ENCODE data around the gene H2AZ2.

H2AZ2 gene

GRCh38 chr7:44799939-44800338 is 47.9 kb downstream of the H2AZ2 start:
- peaks cover 12 to 56% (median 44%) of the 10 kb centered on the region in 5 donors for H3K36me3 ChIP-seq (ENCODE audit: control insufficient read depth in 5 of 5, insufficient read depth in 5 of 5, low read length in 5 of 5)
- peaks cover 5 to 36% (median 28%) of the 10 kb centered on the region in 5 donors for H3K4me1 ChIP-seq (ENCODE audit: control insufficient read depth in 5 of 5, insufficient read depth in 5 of 5, low read length in 5 of 5)
- H3K27ac ChIP-seq (ENCODE audit: low read depth, low read length), result no peak overlapping the region
- no peaks in the 10 kb centered on the region for H3K27me3 ChIP-seq (ENCODE audit: control insufficient read depth in 5 of 5, insufficient read depth in 4 of 5, low read length in 5 of 5)
- no peaks in the 10 kb centered on the region for H3K9me3 ChIP-seq (ENCODE audit: control insufficient read depth in 5 of 5, low read length in 5 of 5)
- H3K9ac ChIP-seq (ENCODE audit: low read length in 5 of 5), result no peak overlapping the region
- no peak overlapping the region for H3K4me3 ChIP-seq (ENCODE audit: low read depth in 1 of 5, low read length in 5 of 5)

- peak overlapping the region in 3 of 5 donors; percentile 79 to 91 (median 86) for H3K9ac ChIP-seq (ENCODE audit: low read length in 5 of 5)
- H3K4me3 ChIP-seq (ENCODE audit: low read depth in 1 of 5, low read length in 5 of 5), result peak overlapping the region in 4 of 5 donors; percentile 16 to 53 (median 27)
- H3K36me3 ChIP-seq (ENCODE audit: control insufficient read depth in 5 of 5, insufficient read depth in 5 of 5, low read length in 5 of 5), result peaks cover 12 to 45% (median 39%) of the 10 kb centered on the region in 5 donors
- no peaks in the 10 kb centered on the region for H3K9me3 ChIP-seq (ENCODE audit: control insufficient read depth in 5 of 5, low read length in 5 of 5)
- H3K27me3 ChIP-seq (ENCODE audit: control insufficient read depth in 5 of 5, insufficient read depth in 4 of 5, low read length in 5 of 5), result no peaks in the 10 kb centered on the region
- peaks cover 5 to 32% (median 26%) of the 10 kb centered on the region in 5 donors for H3K4me1 ChIP-seq (ENCODE audit: control insufficient read depth in 5 of 5, insufficient read depth in 5 of 5, low read length in 5 of 5)
- H3K27ac ChIP-seq (ENCODE audit: low read depth, low read length), result peak overlapping the region; percentile 99
These were observed 49.1 kb downstream of the H2AZ2 start for GRCh38 chr7:44798649-44799305.

DNA sequence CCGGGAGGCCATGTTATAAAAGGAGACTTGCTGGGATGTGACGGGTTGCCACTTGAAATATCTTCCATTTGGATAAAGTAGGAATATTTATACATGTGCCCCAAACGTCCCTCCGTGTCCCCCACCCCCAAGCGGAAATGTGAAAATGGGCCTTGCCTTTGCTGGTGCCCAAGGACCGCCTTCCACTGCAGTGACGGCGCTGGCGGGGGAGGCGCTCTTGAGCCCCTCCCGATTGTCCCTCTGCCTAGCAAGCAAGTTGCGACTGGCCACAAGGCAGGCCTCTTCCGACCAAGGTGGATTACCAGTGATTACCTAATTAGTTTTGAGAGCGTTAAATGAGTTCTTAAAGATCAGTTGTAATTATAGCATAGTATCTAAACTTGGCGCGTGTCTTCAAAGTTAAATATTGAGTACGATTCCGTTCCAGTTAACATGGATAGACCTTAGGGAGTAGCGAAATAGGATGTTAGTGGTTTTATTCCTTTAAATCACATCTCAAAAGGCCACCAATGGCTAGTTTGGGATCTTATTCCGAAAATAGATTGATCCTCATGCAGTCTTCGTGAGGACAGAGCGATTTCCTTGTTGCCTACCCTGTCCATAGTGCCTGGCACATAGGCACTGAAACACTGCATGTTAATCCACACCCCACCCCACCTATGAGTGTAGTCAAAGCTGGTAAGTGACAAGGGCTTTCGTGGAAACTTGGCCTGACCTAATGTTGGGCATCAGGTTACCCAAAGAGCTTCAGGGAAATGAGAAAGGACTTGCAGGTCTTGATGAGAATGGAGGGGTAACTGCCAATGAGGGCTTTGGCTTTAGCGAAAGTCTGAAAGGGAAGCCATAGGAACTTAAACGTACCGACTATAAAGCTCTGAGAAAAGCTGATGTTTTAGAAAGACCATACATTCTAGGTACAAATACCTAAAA is 50.3 kb downstream of the H2AZ2 start:
- no peaks in the 10 kb centered on the region for H3K9me3 ChIP-seq (ENCODE audit: control insufficient read depth in 5 of 5, low read length in 5 of 5)
- H3K36me3 ChIP-seq (ENCODE audit: control insufficient read depth in 5 of 5, insufficient read depth in 5 of 5, low read length in 5 of 5), result peaks cover 9 to 33% (median 27%) of the 10 kb centered on the region in 5 donors
- peak overlapping the region; percentile 99 for H3K27ac ChIP-seq (ENCODE audit: low read depth, low read length)
- peak overlapping the region; percentile 74 to 95 (median 91) for H3K4me3 ChIP-seq (ENCODE audit: low read depth in 1 of 5, low read length in 5 of 5)
- no peaks in the 10 kb centered on the region for H3K27me3 ChIP-seq (ENCODE audit: control insufficient read depth in 5 of 5, insufficient read depth in 4 of 5, low read length in 5 of 5)
- H3K9ac ChIP-seq (ENCODE audit: low read length in 5 of 5), result peak overlapping the region; percentile 79 to 94 (median 89)
- peaks cover 5 to 32% (median 26%) of the 10 kb centered on the region in 5 donors for H3K4me1 ChIP-seq (ENCODE audit: control insufficient read depth in 5 of 5, insufficient read depth in 5 of 5, low read length in 5 of 5)

DNA sequence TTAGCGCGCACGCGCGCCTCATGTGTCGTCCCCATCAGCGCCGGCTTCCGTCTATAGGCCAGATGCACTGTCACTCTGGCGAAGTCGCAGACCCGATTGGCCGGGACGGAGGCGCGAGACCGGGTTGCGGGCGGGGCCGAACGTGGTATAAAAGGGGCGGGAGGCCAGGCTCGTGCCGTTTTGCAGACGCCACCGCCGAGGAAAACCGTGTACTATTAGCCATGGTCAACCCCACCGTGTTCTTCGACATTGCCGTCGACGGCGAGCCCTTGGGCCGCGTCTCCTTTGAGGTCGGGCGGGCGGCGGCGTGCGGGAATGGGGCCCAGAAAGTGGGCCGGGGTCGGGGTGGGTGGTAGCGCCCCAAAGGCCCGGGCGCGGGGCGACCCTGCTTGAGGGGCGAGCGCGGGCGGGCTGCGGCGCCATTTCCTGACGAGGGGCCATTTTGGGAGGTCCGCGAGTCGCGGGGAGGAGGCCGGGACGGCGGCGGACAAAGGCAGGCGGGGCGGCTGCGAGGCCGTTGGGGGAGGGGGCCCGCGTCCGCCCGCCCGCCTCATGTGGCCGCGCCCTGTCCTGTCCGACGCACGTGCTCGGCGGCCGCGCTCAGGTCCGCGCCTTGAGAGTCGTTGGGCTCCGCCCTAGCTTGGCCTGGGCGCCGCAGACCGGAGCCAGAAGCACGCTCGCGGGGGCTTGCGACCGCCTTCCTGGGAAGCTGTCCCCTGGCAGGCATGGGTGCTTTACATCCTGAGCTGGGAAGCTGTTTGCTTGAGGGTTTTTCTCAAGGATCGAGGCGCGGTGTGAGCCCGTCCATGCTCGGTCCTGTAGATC is 51.2 kb downstream of the H2AZ2 start, which contains the start of gene PPIA:
TSS of gene PPIA (plus strand) at position 178 of the 825 bp plus-strand sequence. CDS start at position 222, 44 bp downstream.
- Histone ChIP-seq H3K36me3 (ENCODE audit: control insufficient read depth in 5 of 5, insufficient read depth in 5 of 5, low read length in 5 of 5) (peaks cover 5 to 24% (median 19%) of the 10 kb centered on the region in 5 donors), H3K4me3 (ENCODE audit: low read depth in 1 of 5, low read length in 5 of 5) (peak within 1 kb of the TSS; percentile 75 to 95 (median 91)), H3K27me3 (ENCODE audit: control insufficient read depth in 5 of 5, insufficient read depth in 4 of 5, low read length in 5 of 5) (no peaks in the 10 kb centered on the region), H3K27ac (ENCODE audit: low read depth, low read length) (peak within 1 kb of the TSS; percentile 99), H3K4me1 (ENCODE audit: control insufficient read depth in 5 of 5, insufficient read depth in 5 of 5, low read length in 5 of 5) (peaks cover 5 to 32% (median 28%) of the 10 kb centered on the region in 5 donors), H3K9ac (ENCODE audit: low read length in 5 of 5) (peak within 1 kb of the TSS; percentile 82 to 94 (median 89)), H3K9me3 (ENCODE audit: control insufficient read depth in 5 of 5, low read length in 5 of 5) (no peaks in the 10 kb centered on the region)

GRCh38 chr7:44796034-44796503 is 51.8 kb downstream of the H2AZ2 start:
- Histone ChIP-seq H3K9ac (ENCODE audit: low read length in 5 of 5) (peak overlapping the region in 4 of 5 donors; percentile 69 to 82 (median 76)), H3K27ac (ENCODE audit: low read depth, low read length) (peak overlapping the region; percentile 30), H3K4me1 (ENCODE audit: control insufficient read depth in 5 of 5, insufficient read depth in 5 of 5, low read length in 5 of 5) (peaks cover 5 to 32% (median 29%) of the 10 kb centered on the region in 5 donors), H3K27me3 (ENCODE audit: control insufficient read depth in 5 of 5, insufficient read depth in 4 of 5, low read length in 5 of 5) (no peaks in the 10 kb centered on the region), H3K4me3 (ENCODE audit: low read depth in 1 of 5, low read length in 5 of 5) (peak overlapping the region; percentile 75 to 91 (median 80)), H3K36me3 (ENCODE audit: control insufficient read depth in 5 of 5, insufficient read depth in 5 of 5, low read length in 5 of 5) (peaks cover 5 to 19% (median 15%) of the 10 kb centered on the region in 5 donors), H3K9me3 (ENCODE audit: control insufficient read depth in 5 of 5, low read length in 5 of 5) (no peaks in the 10 kb centered on the region)

- Histone ChIP-seq H3K27ac (ENCODE audit: low read depth, low read length) (no peak overlapping the region), H3K9ac (ENCODE audit: low read length in 5 of 5) (no peak overlapping the region), H3K27me3 (ENCODE audit: control insufficient read depth in 5 of 5, insufficient read depth in 4 of 5, low read length in 5 of 5) (no peaks in the 10 kb centered on the region), H3K9me3 (ENCODE audit: control insufficient read depth in 5 of 5, low read length in 5 of 5) (no peaks in the 10 kb centered on the region), H3K4me1 (ENCODE audit: control insufficient read depth in 5 of 5, insufficient read depth in 5 of 5, low read length in 5 of 5) (peaks cover 5 to 34% (median 26%) of the 10 kb centered on the region in 5 donors), H3K4me3 (ENCODE audit: low read depth in 1 of 5, low read length in 5 of 5) (no peak overlapping the region), H3K36me3 (ENCODE audit: control insufficient read depth in 5 of 5, insufficient read depth in 5 of 5, low read length in 5 of 5) (peaks cover 0 to 2% (median under 1%) of the 10 kb centered on the region in 5 donors)
These were observed 53.6 kb downstream of the H2AZ2 start for GRCh38 chr7:44794331-44794730.

DNA sequence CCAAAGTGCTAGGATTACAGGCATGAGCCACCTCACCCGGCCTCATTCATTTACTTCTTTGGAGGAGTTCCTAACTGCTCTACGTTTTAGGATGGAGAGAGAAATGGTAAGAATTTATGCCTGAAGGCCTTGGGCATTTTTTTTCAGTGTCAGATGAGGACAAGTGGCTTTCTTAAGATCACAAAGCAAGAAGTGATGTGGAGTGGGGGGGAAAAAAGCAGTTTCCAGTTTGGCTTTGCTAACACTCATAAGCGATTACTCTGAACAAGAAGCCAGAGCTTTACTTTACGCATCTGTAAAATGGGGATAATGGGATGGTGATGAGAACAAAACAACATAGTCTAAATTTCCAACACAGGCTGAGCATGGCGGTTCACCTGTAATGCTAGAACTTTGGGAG is 54.0 kb downstream of the H2AZ2 start:
- no peaks in the 10 kb centered on the region for H3K36me3 ChIP-seq (ENCODE audit: control insufficient read depth in 5 of 5, insufficient read depth in 5 of 5, low read length in 5 of 5)

GRCh38 chr7:44791278-44792219 is 56.3 kb downstream of the H2AZ2 start:
- Histone ChIP-seq H3K27ac (ENCODE audit: low read depth, low read length) (no peak overlapping the region), H3K9ac (ENCODE audit: low read length in 5 of 5) (no peak overlapping the region), H3K36me3 (ENCODE audit: control insufficient read depth in 5 of 5, insufficient read depth in 5 of 5, low read length in 5 of 5) (no peaks in the 10 kb centered on the region), H3K4me1 (ENCODE audit: control insufficient read depth in 5 of 5, insufficient read depth in 5 of 5, low read length in 5 of 5) (peaks cover 0 to 12% (median 7%) of the 10 kb centered on the region in 5 donors), H3K4me3 (ENCODE audit: low read depth in 1 of 5, low read length in 5 of 5) (no peak overlapping the region), H3K9me3 (ENCODE audit: control insufficient read depth in 5 of 5, low read length in 5 of 5) (no peaks in the 10 kb centered on the region), H3K27me3 (ENCODE audit: control insufficient read depth in 5 of 5, insufficient read depth in 4 of 5, low read length in 5 of 5) (no peaks in the 10 kb centered on the region)

More for the DNA sequence above, 54.0 kb downstream of the H2AZ2 start:
- no peaks in the 10 kb centered on the region for H3K27me3 ChIP-seq (ENCODE audit: control insufficient read depth in 5 of 5, insufficient read depth in 4 of 5, low read length in 5 of 5)
- no peak overlapping the region for H3K9ac ChIP-seq (ENCODE audit: low read length in 5 of 5)
- no peaks in the 10 kb centered on the region for H3K9me3 ChIP-seq (ENCODE audit: control insufficient read depth in 5 of 5, low read length in 5 of 5)
- no peak overlapping the region for H3K27ac ChIP-seq (ENCODE audit: low read depth, low read length)
- H3K4me3 ChIP-seq (ENCODE audit: low read depth in 1 of 5, low read length in 5 of 5), result no peak overlapping the region
- peaks cover 5 to 31% (median 22%) of the 10 kb centered on the region in 5 donors for H3K4me1 ChIP-seq (ENCODE audit: control insufficient read depth in 5 of 5, insufficient read depth in 5 of 5, low read length in 5 of 5)
